Esophagus (tissue), 2 donors: ENCODE measurements around the gene SFI1. TPM values are rescaled to one million over a fixed set of nuclear protein-coding genes. Genes with fewer than 3 reads are reported as not detected.

Source experiments
- H3K27ac ChIP-seq, 2 donors: one replicate each; pipeline ENCODE4 v1.5.1; 2013; ENCODE audit warnings: low read depth in 2 of 2, mild to moderate bottlenecking in 2 of 2, inconsistent platforms in 1 of 2, low read length in 1 of 2, moderate library complexity in 1 of 2
- H3K27me3 ChIP-seq, 2 donors: one replicate each; pipeline ENCODE4 v1.6.1; 2013; ENCODE audit warnings: low read length in 2 of 2, control low read depth in 1 of 2, mild to moderate bottlenecking in 1 of 2; ENCODE audit not compliant: insufficient read depth in 2 of 2, control insufficient read depth in 1 of 2
- H3K36me3 ChIP-seq, 2 donors: one replicate each; pipeline ENCODE4 v1.6.1; 2013; ENCODE audit warnings: low read length in 1 of 2; ENCODE audit not compliant: control insufficient read depth in 2 of 2, insufficient read depth in 2 of 2
- H3K4me1 ChIP-seq, 2 donors: one replicate each; pipeline ENCODE4 v1.6.1; 2013; ENCODE audit warnings: low read length in 1 of 2; ENCODE audit not compliant: control insufficient read depth in 2 of 2, insufficient read depth in 2 of 2
- H3K4me3 ChIP-seq, 2 donors: one replicate each; pipeline ENCODE4 v1.5.1; 2013; ENCODE audit warnings: low read length in 2 of 2, mild to moderate bottlenecking in 2 of 2, low read depth in 1 of 2, moderate library complexity in 1 of 2
- H3K9me3 ChIP-seq, 2 donors: one replicate each; pipeline ENCODE4 v1.6.1; 2013; ENCODE audit warnings: mild to moderate bottlenecking in 2 of 2, low read depth in 1 of 2, low read length in 1 of 2, moderate library complexity in 1 of 2; ENCODE audit not compliant: control insufficient read depth in 2 of 2, insufficient read depth in 1 of 2
- WGBS, 2 donors: extraction: QIAGEN DNeasy Blood & Tissue Kit; methylation state at CpG; one replicate each; pipeline ENCODE4 v1.1.7; 2013; 5-methylcytosine and 5-hydroxymethylcytosine counted together
- polyA plus RNA-seq, 2 donors: library from polyadenylated mRNA; stranded (reverse); fragments of 200-250 nt; gene quantifications; one replicate each; pipeline ENCODE4 v1.2.3, GENCODE V29; 2013
- donor health status: healthy with polysubstance abuse.
- donor health status: Bipolar disorder and iron deficiency.

The SFI1 gene
- polyA plus RNA-seq, 2 donors = 10.5 to 27.1 TPM

- no peak overlapping the region for H3K4me3 ChIP-seq
- no peaks in the 10 kb centered on the region for H3K9me3 ChIP-seq
- H3K4me1 ChIP-seq = no peaks in the 10 kb centered on the region
- WGBS, 2 donors = 54 to 61% methylated on average over 11 of the region's 11 CpGs
- H3K27ac ChIP-seq = no peak overlapping the region
- peaks cover 4 to 20% of the 10 kb centered on the region in 2 donors for H3K36me3 ChIP-seq
- H3K27me3 ChIP-seq = no peaks in the 10 kb centered on the region
These were observed 106.1 kb downstream of the SFI1 start for GRCh38 chr22:31602259-31602952.

GRCh38 chr22:31603081-31603525 is 106.8 kb downstream of the SFI1 start:
- H3K9me3 ChIP-seq = no peaks in the 10 kb centered on the region
- H3K27ac ChIP-seq = no peak overlapping the region
- 81 to 84% methylated on average over 10 of the region's 10 CpGs for WGBS, 2 donors
- H3K4me3 ChIP-seq = no peak overlapping the region
- H3K27me3 ChIP-seq = no peaks in the 10 kb centered on the region
- H3K4me1 ChIP-seq = no peaks in the 10 kb centered on the region
- H3K36me3 ChIP-seq = peaks cover 4 to 23% of the 10 kb centered on the region in 2 donors

DNA sequence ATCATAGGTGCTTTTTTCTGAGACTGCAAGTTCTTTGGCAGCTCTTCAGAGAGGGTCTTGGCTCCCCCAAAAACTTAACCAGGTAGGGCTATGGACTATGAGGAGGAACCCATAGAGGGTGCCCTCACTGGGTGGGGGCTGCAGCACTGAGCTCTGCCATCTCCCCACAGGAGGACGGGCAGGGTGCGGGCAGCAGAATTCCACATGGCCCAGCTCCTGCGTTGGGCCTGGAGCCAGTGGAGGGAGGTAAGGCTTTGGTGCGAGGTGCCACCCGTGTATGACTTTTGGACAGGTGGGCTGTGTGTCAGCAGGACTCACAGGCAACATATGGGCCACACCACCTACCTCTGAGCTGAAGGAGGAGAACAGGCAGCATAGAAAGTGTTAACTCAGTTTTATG is 107.2 kb downstream of the SFI1 start:
- Histone ChIP-seq H3K27me3 (no peaks in the 10 kb centered on the region), H3K36me3 (peaks cover 4 to 23% of the 10 kb centered on the region in 2 donors), H3K9me3 (no peaks in the 10 kb centered on the region), H3K4me1 (no peaks in the 10 kb centered on the region), H3K4me3 (no peak overlapping the region), H3K27ac (no peak overlapping the region)
- 93 to 97% methylated on average over 5 of the region's 5 CpGs for WGBS, 2 donors

DNA sequence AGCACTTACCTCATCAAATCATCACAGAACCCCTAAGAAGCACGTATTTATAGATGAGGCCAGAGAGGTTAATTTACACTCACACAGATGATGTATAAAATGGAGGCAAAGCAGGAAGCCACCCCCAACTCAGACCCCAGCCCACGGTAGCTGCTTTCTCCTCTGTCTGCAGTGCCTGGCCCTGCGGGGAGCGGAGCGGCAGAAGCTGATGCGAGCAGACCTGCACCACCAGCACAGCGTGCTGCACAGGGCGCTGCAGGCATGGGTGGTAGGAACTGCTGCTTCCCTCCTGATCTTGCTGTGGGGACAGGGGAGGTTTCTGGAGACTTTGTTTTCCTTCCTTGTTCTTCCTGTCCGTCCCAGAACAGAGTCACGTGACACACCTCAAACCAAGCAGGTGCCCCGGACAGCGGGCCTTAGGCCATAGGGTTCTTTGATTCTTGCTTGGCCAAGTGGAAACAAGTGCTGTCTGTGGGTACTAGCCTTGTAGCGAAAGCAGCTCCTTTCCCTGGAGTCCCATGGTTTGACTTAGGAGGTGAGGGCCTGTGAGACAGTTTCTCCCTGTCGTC is 107.9 kb downstream of the SFI1 start:
- Histone ChIP-seq H3K9me3 (no peaks in the 10 kb centered on the region), H3K27me3 (no peaks in the 10 kb centered on the region), H3K4me3 (no peak overlapping the region), H3K4me1 (no peaks in the 10 kb centered on the region), H3K36me3 (peaks cover 4 to 23% of the 10 kb centered on the region in 2 donors), H3K27ac (no peak overlapping the region)
- 91 to 95% methylated on average over 14 of the region's 14 CpGs for WGBS, 2 donors

DNA sequence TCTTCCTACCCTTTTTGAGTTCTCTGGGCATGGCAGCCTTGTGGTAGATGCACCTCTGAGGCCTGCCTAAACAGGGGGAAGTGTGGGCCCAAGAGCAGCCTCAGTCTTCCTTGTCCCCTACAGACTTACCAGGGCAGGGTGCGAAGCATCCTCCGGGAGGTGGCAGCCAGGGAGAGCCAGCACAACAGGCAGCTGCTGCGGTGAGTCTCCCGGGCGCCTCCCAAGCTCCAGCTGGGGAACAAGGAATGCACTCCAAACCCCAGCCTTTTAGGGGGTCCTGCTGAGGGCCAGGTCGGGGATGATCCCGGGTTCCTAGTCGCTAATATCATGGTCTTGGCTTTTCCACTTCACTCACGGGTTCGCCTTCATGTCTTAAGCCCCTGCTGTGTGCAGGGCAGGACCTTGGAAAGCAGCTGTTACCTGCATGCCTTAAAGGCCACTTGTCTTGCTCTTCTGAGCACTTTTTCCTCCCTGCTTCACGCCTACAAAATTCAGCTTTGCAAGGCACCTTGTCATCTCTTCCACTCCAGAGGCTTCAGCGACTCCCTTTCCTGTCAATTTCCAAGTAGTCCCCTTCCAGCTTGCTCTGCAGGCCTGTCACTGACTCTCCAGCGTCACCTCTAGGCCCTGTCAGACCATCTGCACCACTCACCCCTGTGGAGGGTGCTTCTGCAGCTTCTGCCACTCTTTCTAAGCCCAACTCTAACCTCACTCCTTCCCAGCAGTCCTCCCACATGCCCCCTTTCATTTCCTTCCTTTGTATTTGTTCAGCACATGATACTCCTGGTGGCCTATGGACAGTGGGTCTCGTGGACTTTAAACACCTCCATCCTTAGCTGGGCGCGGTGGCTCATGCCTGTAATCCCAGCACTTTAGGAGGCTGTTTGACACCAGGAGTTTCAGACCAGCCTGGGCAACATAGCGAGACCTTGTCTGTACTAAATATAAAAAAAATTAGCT is 108.7 kb downstream of the SFI1 start:
- Histone ChIP-seq H3K27ac (no peak overlapping the region), H3K4me3 (no peak overlapping the region), H3K36me3 (peaks cover 4 to 24% of the 10 kb centered on the region in 2 donors), H3K27me3 (no peaks in the 10 kb centered on the region), H3K9me3 (no peaks in the 10 kb centered on the region), H3K4me1 (no peaks in the 10 kb centered on the region)
- WGBS, 2 donors = 86 to 89% methylated on average over 17 of the region's 17 CpGs

DNA sequence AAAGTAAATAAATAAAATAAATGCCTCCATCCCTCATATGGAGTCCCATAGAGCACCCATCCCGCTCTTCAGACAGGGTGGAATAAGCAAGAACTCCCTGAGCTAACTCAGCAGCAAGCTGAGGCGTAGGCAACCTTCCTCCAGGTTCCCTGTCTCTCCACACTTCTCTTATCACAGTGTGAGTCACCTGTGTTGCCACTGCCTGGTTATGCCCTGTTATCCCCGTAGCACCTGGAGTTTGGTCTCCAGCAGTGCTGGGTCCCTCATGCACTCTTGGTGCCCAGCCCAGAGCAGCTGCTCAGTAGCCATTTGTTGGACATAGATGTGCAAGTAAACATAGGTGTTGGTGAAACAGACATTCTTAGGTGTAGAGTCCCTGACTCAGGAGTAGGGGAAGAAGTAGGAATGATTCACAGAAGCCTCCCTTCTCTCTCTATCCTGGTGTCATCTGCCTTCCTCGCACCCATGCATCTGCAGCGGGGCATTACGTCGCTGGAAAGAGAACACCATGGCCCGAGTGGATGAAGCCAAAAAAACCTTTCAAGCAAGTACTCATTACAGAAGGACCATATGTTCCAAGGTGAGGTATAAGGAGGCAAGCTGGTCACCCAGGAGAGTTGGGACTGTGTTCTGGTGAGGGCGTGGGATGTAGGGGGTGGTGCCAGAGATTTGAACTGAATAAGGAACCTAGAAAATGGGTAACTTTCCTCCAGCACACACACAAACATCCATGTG is 109.7 kb downstream of the SFI1 start:
- Histone ChIP-seq H3K27ac (no peak overlapping the region), H3K36me3 (peaks cover 4 to 34% of the 10 kb centered on the region in 2 donors), H3K27me3 (no peaks in the 10 kb centered on the region), H3K4me1 (peaks cover 0 to 3% of the 10 kb centered on the region in 2 donors), H3K9me3 (no peaks in the 10 kb centered on the region), H3K4me3 (no peak overlapping the region)
- 87 to 93% methylated on average over 9 of the region's 9 CpGs for WGBS, 2 donors

DNA sequence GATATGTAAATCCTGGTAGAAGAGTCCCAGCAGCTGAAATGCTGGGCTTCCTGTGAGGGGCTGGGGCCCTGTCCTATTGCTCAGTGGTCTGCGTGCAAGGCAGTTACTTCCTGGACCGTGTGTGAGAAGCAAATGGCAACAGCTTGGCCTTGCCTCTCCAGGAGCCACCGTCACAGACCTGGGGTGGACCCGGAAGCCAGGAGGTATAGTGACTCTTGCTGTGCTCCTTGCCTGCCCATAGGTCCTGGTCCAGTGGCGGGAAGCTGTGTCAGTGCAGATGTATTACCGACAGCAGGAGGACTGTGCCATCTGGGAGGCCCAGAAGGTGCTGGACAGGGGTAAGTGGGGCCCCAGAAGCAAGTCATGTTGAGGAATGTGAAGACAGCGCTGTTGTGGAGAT is 111.4 kb downstream of the SFI1 start:
- peaks cover 4 to 36% of the 10 kb centered on the region in 2 donors for H3K36me3 ChIP-seq
- H3K4me3 ChIP-seq = no peak overlapping the region
- no peaks in the 10 kb centered on the region for H3K27me3 ChIP-seq
- peaks cover 0 to 3% of the 10 kb centered on the region in 2 donors for H3K4me1 ChIP-seq
- no peak overlapping the region for H3K27ac ChIP-seq
- WGBS, 2 donors = 93 to 95% methylated on average over 7 of the region's 7 CpGs
- no peaks in the 10 kb centered on the region for H3K9me3 ChIP-seq

- WGBS, 2 donors = 93% methylated on average over 10 of the region's 10 CpGs
- Histone ChIP-seq H3K9me3 (no peaks in the 10 kb centered on the region), H3K27me3 (no peaks in the 10 kb centered on the region), H3K4me1 (peaks cover 0 to 3% of the 10 kb centered on the region in 2 donors), H3K4me3 (no peak overlapping the region), H3K27ac (no peak overlapping the region), H3K36me3 (peaks cover 0 to 28% of the 10 kb centered on the region in 2 donors)
These were observed 113.4 kb downstream of the SFI1 start for GRCh38 chr22:31609716-31610115.

GRCh38 chr22:31610611-31611010 is 114.3 kb downstream of the SFI1 start:
- no peak overlapping the region for H3K27ac ChIP-seq
- H3K4me1 ChIP-seq = peaks cover 0 to 3% of the 10 kb centered on the region in 2 donors
- WGBS, 2 donors = 82 to 84% methylated on average over 6 of the region's 6 CpGs
- no peaks in the 10 kb centered on the region for H3K9me3 ChIP-seq
- H3K27me3 ChIP-seq = no peaks in the 10 kb centered on the region
- no peak overlapping the region for H3K4me3 ChIP-seq
- H3K36me3 ChIP-seq = peaks cover 0 to 27% of the 10 kb centered on the region in 2 donors
